Measurements from ENCODE around the gene NPAS3.

GRCh38 chr14:33273978-33274377, 335.3 kb downstream of the NPAS3 start:
- TF ChIP-seq, protein P1, sequence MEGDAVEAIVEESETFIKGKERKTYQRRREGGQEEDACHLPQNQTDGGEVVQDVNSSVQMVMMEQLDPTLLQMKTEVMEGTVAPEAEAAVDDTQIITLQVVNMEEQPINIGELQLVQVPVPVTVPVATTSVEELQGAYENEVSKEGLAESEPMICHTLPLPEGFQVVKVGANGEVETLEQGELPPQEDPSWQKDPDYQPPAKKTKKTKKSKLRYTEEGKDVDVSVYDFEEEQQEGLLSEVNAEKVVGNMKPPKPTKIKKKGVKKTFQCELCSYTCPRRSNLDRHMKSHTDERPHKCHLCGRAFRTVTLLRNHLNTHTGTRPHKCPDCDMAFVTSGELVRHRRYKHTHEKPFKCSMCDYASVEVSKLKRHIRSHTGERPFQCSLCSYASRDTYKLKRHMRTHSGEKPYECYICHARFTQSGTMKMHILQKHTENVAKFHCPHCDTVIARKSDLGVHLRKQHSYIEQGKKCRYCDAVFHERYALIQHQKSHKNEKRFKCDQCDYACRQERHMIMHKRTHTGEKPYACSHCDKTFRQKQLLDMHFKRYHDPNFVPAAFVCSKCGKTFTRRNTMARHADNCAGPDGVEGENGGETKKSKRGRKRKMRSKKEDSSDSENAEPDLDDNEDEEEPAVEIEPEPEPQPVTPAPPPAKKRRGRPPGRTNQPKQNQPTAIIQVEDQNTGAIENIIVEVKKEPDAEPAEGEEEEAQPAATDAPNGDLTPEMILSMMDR (IDR thresholded peaks at IDR 0.05; ENCODE audit: low read length) = no peak
- TF ChIP-seq EZH2 (optimal IDR thresholded peaks at IDR 0.05; ENCODE audit: low read depth, low read length) = no peak
- TF ChIP-seq EZH2phosphoT487 (IDR thresholded peaks at IDR 0.05; ENCODE audit: low read length) = no peak
